IMR-90 (cell line): ENCODE results near the gene IRF5.

Experiments used
- MXI1 ChIP-seq: IDR thresholded peaks from 2 replicates; pipeline ENCODE4 v1.6.1; 2012; ENCODE audit warnings: low read depth, mild to moderate bottlenecking, low read length, moderate library complexity, borderline replicate concordance
- POLR2A ChIP-seq: IDR thresholded peaks from 2 replicates; pipeline ENCODE4 v1.6.1; 2012; ENCODE audit warnings: mild to moderate bottlenecking, low read depth, low read length
- RAD21 ChIP-seq: IDR thresholded peaks from 2 replicates; pipeline ENCODE4 v1.6.1; 2012; ENCODE audit warnings: low read length, improper control_type of control experiment
- RCOR1 ChIP-seq: IDR thresholded peaks from 2 replicates; pipeline ENCODE4 v1.6.1; 2012; ENCODE audit warnings: mild to moderate bottlenecking, low read length, improper control_type of control experiment; ENCODE audit not compliant: insufficient replicate concordance
- TF ChIP-seq, protein P1 (sequence below): conservative IDR thresholded peaks from 2 replicates; pipeline ENCODE4 v1.5.1; 2012; ENCODE audit warnings: mild to moderate bottlenecking, low read depth, low read length, improper control_type of control experiment

DNA sequence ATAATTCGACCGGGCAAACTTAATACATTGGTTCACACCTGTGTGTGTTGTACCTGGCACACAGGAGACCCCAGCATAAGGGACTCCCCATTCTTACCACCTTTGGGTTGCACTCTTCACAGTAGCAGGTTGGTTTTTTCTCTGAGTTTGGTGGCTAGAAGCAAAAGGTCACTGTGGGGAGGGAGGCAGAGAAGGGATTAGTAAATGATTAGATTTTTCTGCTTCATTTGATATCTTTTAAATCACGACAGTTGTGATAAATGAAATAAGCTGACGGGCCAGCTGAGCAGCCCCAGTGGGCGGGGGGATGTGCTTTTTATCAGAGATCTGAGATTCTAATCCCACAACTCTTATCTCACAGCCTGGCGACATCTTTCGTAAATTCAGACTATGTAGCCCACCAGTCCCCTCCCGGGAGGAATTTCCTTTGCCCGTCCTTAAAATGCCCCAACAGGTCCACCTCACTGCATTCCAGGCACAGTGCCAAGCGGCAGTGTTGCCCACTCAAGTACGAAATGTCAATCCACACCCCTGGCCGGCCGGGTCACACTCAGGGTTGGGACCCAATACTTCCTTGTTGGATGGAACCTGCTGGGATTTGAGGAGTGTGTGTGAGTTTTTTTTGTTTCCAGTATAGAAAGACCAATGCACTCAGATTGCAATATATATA, 16.7 kb upstream of the IRF5 start:
- TF ChIP-seq, protein P1, sequence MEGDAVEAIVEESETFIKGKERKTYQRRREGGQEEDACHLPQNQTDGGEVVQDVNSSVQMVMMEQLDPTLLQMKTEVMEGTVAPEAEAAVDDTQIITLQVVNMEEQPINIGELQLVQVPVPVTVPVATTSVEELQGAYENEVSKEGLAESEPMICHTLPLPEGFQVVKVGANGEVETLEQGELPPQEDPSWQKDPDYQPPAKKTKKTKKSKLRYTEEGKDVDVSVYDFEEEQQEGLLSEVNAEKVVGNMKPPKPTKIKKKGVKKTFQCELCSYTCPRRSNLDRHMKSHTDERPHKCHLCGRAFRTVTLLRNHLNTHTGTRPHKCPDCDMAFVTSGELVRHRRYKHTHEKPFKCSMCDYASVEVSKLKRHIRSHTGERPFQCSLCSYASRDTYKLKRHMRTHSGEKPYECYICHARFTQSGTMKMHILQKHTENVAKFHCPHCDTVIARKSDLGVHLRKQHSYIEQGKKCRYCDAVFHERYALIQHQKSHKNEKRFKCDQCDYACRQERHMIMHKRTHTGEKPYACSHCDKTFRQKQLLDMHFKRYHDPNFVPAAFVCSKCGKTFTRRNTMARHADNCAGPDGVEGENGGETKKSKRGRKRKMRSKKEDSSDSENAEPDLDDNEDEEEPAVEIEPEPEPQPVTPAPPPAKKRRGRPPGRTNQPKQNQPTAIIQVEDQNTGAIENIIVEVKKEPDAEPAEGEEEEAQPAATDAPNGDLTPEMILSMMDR: no peak
- TF ChIP-seq RCOR1 (no peak), MXI1 (no peak), RAD21 (no peak), POLR2A (no peak)
